HG02571 (cell line): Measurements from ENCODE around the gene MOB2.
A peak's percentile ranks its signal among the peaks of the same experiment; 100 is the strongest.

Experiments
- ATAC-seq: cut with Tn5 transposase; IDR thresholded peaks from one replicate; pipeline ENCODE4 v1.9.1; 2021; ENCODE audit warnings: mild to moderate bottlenecking, moderate library complexity; ENCODE audit not compliant: unreplicated experiment

The MOB2 gene

GRCh38 chr11:1486054-1486825 is at the start of gene MOB2:
Gene MOB2, minus strand, starts transcription at chr11:1486779. Its CDS starts 223 bp downstream, at chr11:1486556.
- no peak for ATAC-seq

GRCh38 chr11:1534682-1535081 is 48.1 kb upstream of the MOB2 start:
- ATAC-seq = no peak

- no peak for ATAC-seq
These were observed 47.6 kb upstream of the MOB2 start for GRCh38 chr11:1534171-1534570.

- no peak for ATAC-seq
These were observed 46.8 kb upstream of the MOB2 start for GRCh38 chr11:1533342-1533725.

GRCh38 chr11:1532606-1533341 is 46.2 kb upstream of the MOB2 start:
- no peak for ATAC-seq

- ATAC-seq = no peak
These were observed 45.5 kb upstream of the MOB2 start for GRCh38 chr11:1532014-1532586.

- ATAC-seq = no peak
These were observed 45.0 kb upstream of the MOB2 start for GRCh38 chr11:1531449-1532013.

GRCh38 chr11:1530686-1531448 is 44.3 kb upstream of the MOB2 start:
- no peak for ATAC-seq

- no peak for ATAC-seq
These were observed 43.2 kb upstream of the MOB2 start for GRCh38 chr11:1529774-1530173.

GRCh38 chr11:1529286-1529685 is 42.7 kb upstream of the MOB2 start:
- ATAC-seq = no peak

- no peak for ATAC-seq
These were observed 42.1 kb upstream of the MOB2 start for GRCh38 chr11:1528710-1529109.

- no peak for ATAC-seq
These were observed 40.2 kb upstream of the MOB2 start for GRCh38 chr11:1526785-1527184.

GRCh38 chr11:1523779-1524178 is 37.2 kb upstream of the MOB2 start:
- no peak for ATAC-seq

- ATAC-seq = no peak
These were observed 36.5 kb upstream of the MOB2 start for GRCh38 chr11:1523077-1523476.

- ATAC-seq = peak; percentile 35
These were observed 35.5 kb upstream of the MOB2 start for GRCh38 chr11:1522081-1522424.

GRCh38 chr11:1521382-1522080 is 35.0 kb upstream of the MOB2 start:
- peak; percentile 90 for ATAC-seq

GRCh38 chr11:1520663-1521267 is 34.2 kb upstream of the MOB2 start:
- ATAC-seq = no peak

GRCh38 chr11:1520209-1520662 is 33.7 kb upstream of the MOB2 start:
- ATAC-seq = no peak

- no peak for ATAC-seq
These were observed 32.7 kb upstream of the MOB2 start for GRCh38 chr11:1519028-1520010.
